Mesodermal cell (in vitro differentiated cells): Measurements from ENCODE around the gene ACBD3.

Experiments
- H3K27ac ChIP-seq: 2 replicates; pipeline ENCODE4 v1.7.0; 2013; ENCODE audit warnings: mild to moderate bottlenecking, low read depth, low read length, moderate library complexity; ENCODE audit not compliant: severe bottlenecking
- H3K36me3 ChIP-seq: 2 replicates; pipeline ENCODE4 v1.7.1; 2013; ENCODE audit warnings: mild to moderate bottlenecking, low read length, moderate library complexity; ENCODE audit not compliant: control insufficient read depth, insufficient read depth
- H3K4me1 ChIP-seq: one replicate; pipeline ENCODE4 v1.7.1; 2013; ENCODE audit warnings: mild to moderate bottlenecking, low read length; ENCODE audit not compliant: insufficient read depth, control insufficient read depth, poor library complexity, severe bottlenecking
- H3K4me3 ChIP-seq: 2 replicates; pipeline ENCODE4 v1.7.0; 2013; ENCODE audit warnings: low read length, control low read depth, mild to moderate bottlenecking; ENCODE audit not compliant: insufficient read depth, poor library complexity, severe bottlenecking; ENCODE audit errors: extremely low read depth
- H3K9me3 ChIP-seq: 2 replicates; pipeline ENCODE4 v1.7.1; 2013; ENCODE audit warnings: mild to moderate bottlenecking, low read length, moderate library complexity; ENCODE audit not compliant: control insufficient read depth
- WGBS, 2 experiments: methylation state at CpG; one replicate each; pipeline ENCODE4 v1.1.5; 2013; ENCODE audit warnings: missing lambda C conversion rate in 2 of 2; ENCODE audit not compliant: insufficient coverage in 2 of 2; 5-methylcytosine and 5-hydroxymethylcytosine counted together

The ACBD3 gene

DNA sequence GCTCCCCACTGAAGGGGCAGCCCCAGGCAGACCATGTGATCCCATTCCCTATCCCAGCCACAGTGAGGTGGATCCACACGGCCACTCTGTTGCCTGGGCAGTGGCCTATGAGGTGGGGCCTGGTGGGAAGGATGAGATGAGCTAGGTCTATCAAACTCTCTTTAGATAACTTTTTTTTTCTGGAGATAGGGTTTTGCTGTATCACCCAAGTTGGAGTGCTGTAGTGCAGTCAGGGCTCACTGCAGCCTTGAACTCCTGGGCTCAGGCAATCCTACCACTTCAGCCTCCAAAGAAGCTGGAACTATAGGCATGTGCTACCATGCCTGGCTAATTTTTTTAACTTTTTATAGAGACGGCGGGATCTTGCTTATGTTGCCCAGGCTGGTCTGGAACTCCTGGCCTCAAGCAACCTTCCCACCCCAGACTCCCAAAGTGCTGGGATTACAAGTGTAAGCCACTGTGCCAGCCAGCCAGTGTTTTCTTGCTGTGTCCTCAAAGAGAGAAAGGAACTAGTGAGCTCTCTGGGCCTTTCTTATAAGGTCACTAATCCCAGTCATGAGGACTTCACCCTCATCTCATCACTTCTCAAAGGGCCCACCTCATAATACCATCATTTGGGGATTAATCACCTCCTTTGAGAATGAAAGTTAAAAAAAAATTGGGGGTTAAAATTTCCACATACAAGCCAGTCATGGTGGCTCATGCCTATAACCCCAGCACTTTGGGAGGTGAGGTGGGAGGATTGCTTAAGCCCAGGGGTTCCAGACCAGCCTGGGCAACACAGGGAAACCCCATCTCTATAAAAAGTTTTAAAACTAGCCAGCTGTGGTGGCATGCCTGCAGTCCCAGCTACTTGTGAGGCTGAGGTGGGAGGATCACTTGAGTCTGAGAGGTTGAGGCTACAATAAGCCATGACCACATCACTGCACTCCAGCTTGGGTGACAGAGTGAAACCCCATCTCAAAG lies 87.4 kb downstream of the ACBD3 start:
- 85 to 89% methylated on average over 2 to 3 of the region's 3 CpGs for WGBS, 2 experiments
- no peak overlapping the region for H3K4me3 ChIP-seq

DNA sequence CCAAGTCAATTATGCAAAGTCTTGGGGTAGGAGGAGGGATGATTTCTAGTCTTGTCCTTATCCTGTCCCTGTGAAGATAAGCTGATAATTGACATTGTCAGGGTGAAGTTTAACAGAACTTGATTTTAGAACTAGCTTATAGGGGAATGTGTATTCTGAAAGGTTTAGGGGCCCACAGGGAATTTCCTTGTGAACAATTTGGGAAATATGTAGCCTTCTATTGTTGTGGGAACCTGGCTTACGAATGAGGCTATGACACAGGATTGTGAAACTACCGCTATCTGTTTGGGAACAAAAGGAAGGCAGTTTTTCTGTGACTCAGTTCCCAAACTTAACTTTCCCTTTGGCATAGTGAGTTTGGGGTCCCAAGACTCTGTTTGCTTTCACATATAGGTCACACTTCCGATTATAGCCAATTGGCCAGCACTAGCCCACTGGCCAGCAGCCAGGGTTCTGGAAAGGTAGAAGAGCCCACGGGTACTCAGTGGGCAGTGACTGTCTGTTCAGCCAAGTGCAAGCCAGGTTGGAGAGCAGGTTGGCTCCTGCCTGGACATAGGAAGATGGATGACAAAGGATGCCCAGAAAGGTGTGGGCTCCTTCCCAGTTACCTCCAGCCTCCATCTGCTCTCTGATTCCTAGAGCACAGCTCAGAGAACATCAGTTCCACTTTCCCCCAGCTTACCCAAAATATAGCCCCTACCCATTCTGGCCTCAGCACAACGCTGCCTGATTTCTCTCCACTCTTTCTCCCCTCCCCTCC lies 88.5 kb downstream of the ACBD3 start:
- H3K9me3 ChIP-seq: no peaks in the 10 kb centered on the region
- no peaks in the 10 kb centered on the region for H3K36me3 ChIP-seq
- no peak overlapping the region for H3K4me3 ChIP-seq
- H3K4me1 ChIP-seq: peaks cover 6% of the 10 kb centered on the region
- no peak overlapping the region for H3K27ac ChIP-seq
- 81 to 86% methylated on average over 5 of the region's 5 CpGs for WGBS, 2 experiments

More for the DNA sequence above, 87.4 kb downstream of the ACBD3 start:
- H3K36me3 ChIP-seq: no peaks in the 10 kb centered on the region
- no peak overlapping the region for H3K27ac ChIP-seq
- peaks cover 6% of the 10 kb centered on the region for H3K4me1 ChIP-seq
- no peaks in the 10 kb centered on the region for H3K9me3 ChIP-seq

DNA sequence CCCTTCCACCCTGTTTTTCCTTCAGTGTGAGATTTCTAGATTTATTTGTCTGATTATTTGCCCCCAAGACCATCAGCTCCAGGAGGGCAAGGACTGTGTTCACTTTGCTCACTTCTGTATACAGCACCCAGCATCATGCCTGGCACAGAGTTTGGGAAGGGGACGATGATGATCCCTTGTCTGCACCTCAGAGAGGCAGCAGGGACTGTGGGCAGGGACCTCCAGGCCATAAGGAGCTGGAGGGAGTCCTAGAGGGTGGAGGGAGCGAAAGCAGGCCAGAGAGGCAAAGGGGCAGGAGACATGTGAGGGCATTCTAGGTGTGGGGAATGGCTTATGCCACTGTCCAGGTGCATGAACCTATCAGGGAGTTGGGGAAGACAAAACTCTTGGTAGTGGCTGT lies 91.3 kb downstream of the ACBD3 start:
- WGBS, 2 experiments: 83 to 100% methylated on average over 1 to 2 of the region's 2 CpGs
- Histone ChIP-seq H3K4me1 (no peaks in the 10 kb centered on the region), H3K9me3 (no peaks in the 10 kb centered on the region), H3K4me3 (no peak overlapping the region), H3K36me3 (no peaks in the 10 kb centered on the region), H3K27ac (no peak overlapping the region)
